ENCODE data around the gene PAQR4.

PAQR4 gene

GRCh38 chr16:2966043-2966807, 2.9 kb upstream of the PAQR4 start:
- no peak for DNase-seq

- no peak for DNase-seq
Measured at GRCh38 chr16:2966808-2967191, 2.3 kb upstream of the PAQR4 start.

GRCh38 chr16:2967211-2967631, 1.9 kb upstream of the PAQR4 start:
- DNase-seq = no peak

GRCh38 chr16:2967721-2968161, 1.4 kb upstream of the PAQR4 start:
- DNase-seq = no peak

- no peak for DNase-seq
Measured at GRCh38 chr16:2968368-2968737, 795 bp upstream of the PAQR4 start.

- DNase-seq = peak; percentile 75
Measured at GRCh38 chr16:2969545-2970521, 685 bp downstream of the PAQR4 start.

- no peak for DNase-seq
Measured at GRCh38 chr16:2970563-2970962, 1.4 kb downstream of the PAQR4 start.

GRCh38 chr16:2971134-2971984, 2.2 kb downstream of the PAQR4 start:
- no peak for DNase-seq

- DNase-seq = no peak
Measured at GRCh38 chr16:2971985-2972784, 3.0 kb downstream of the PAQR4 start.

GRCh38 chr16:2973093-2973492, 3.9 kb downstream of the PAQR4 start:
- no peak for DNase-seq

GRCh38 chr16:2973605-2974318, 4.6 kb downstream of the PAQR4 start:
- DNase-seq = no peak

- no peak for DNase-seq
Measured at GRCh38 chr16:2974319-2975056, 5.3 kb downstream of the PAQR4 start.

GRCh38 chr16:2975161-2975795, 6.1 kb downstream of the PAQR4 start:
- DNase-seq = no peak

- DNase-seq = no peak
Measured at GRCh38 chr16:2976201-2976600, 7.1 kb downstream of the PAQR4 start.

- DNase-seq = no peak
Measured at GRCh38 chr16:2976673-2977072, 7.5 kb downstream of the PAQR4 start.

- DNase-seq = no peak
Measured at GRCh38 chr16:2977440-2977839, 8.3 kb downstream of the PAQR4 start.

- no peak for DNase-seq
Measured at GRCh38 chr16:2979669-2980226, 10.6 kb downstream of the PAQR4 start.

GRCh38 chr16:2980227-2981176, 11.4 kb downstream of the PAQR4 start, which contains the start of gene PKMYT1:
TSS of gene PKMYT1 (minus strand) at chr16:2980446. CDS start at chr16:2979657, 789 bp downstream.
- peak; percentile 97 for DNase-seq
